NT2/D1 (cell line): Measurements from ENCODE around the gene MLEC.

Experiments used
- SUZ12 ChIP-seq: IDR thresholded peaks from 2 replicates; pipeline ENCODE4 v1.6.1; 2011; ENCODE audit not compliant: insufficient read length, insufficient read depth; ENCODE audit errors: extremely low read depth
- YY1 ChIP-seq: IDR thresholded peaks from 2 replicates; pipeline ENCODE4 v1.6.1; 2011; ENCODE audit not compliant: insufficient read length, insufficient read depth
- ZNF274 ChIP-seq: IDR thresholded peaks from 2 replicates; pipeline ENCODE4 v1.6.1; 2011; ENCODE audit warnings: mild to moderate bottlenecking, low read depth, low read length

DNA sequence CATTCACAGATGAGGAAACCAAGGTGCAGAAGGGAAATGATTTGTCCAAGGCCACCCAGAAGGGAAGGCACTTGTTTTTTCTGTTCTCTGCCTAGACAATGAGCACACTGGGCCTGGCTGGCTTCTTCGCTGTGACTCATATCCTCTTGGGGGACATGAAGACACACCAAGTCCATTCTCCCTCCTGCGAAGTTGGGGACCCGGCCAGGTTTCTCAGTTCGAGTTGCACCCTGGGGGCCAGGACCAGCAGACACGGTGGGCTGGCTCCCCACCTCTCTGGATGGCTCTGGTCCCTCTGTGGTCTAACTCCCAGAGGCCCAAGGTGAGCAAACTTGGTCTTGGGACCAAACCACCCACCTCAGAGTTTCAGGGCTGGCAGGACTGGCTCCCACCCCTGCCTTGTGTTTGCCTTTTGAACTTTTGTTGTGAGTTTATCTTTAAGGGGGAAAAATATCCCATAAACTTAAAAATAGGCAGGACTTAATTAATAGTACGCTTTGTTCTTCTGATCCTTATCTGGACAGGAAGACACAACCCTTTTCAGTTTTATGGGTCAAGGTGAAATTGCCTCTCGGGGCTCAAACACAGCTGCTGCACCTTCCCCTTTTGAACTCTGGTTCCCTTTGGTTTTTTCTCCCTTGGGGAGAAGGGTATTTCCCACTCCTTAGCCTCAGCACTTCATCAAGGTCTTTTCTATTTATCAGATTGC lies 9.0 kb upstream of the MLEC start:
- TF ChIP-seq ZNF274 (no peak), YY1 (no peak), SUZ12 (no peak)
